AG20443 (cell line): ENCODE data around the gene EIF2AK3.
"Not testable (repeated sequence)": the region's sequence is repeated elsewhere in the genome, so short reads cannot be mapped to it uniquely, and the experiment has no call there.

Experiments used
- DNase-seq: peaks from one replicate; pipeline ENCODE4 v3.0.0; 2012; ENCODE audit warnings: low spot score, mixed read lengths

Gene EIF2AK3

DNA sequence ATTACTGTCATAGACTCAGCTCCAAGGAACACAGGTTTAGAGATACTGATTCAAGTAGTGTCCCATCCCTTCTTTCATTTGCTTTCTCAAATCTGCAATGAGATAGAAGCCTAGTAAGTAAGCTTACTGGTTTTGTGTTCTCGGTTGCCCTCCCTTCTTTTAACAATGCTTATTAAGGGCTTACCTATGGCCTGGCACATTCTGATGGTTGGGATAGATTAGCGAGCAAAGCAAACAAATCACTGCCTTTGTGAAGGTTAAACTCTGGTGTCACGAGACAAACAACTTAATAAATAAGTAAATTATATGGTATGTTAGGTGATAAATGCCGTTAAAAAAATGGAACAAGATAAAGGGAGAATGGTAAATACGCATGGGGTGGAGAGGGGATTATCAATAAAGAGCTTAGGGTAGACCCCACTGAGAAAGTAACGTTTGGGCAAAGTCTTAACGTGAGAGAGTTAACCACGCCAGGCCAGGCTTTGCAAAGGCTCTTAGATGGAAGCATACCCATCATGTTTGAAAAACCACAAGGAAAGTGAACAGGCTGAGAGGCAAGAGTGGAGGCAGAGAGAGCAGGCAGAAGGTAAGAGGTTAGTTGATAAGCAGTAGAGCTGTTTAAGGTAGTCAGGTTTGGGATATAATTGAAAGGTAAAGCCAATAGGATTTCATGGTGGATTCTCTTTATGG lies 31.0 kb downstream of the EIF2AK3 start:
- DNase-seq: no peak

DNA sequence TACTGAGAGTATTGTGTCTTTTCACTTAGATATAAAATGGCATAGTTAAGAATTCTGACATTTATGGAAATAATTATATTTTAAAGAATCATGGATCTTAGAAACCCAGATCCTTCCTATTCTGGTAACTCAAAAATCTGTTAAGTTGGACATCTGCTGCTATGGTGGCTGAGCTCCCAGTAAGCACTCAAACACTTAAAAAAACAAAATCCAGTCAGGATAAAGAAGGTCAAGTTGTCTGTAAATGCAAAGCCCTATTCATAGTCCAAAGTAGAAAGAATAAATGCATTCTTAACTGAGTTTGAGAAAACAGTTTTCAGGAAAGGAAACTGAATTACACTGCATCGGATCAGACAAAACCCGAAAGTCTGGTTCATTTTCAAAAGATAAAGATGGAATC lies 35.6 kb downstream of the EIF2AK3 start:
- no peak for DNase-seq

DNA sequence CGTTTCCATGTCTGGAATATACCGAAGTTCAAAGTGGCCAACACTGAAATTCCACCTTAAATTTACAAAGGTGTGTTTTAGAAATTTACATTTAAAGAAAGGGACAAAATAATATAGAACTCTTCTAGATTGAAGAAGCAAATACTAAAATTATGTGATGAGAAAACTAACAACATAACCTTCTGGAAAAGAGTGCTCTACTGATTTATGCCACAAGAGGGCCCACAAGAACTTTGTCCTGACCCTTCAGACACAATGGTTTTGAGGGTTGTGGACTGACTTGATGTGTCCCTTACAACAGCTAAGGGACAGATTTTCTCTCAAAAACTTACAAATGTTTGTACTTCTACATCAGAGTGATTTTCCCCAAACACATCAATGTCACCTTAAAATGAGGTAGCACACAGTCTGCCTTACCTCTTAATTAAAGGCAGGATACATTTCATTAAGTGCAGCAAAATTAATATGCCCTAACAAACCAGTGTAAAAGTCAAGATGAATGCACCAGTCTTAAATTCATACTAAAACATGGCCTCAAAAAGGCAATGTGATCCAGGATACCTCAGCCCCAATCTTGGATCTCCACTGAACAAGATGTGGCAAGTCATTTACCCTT lies 36.2 kb downstream of the EIF2AK3 start:
- peak; percentile 74 for DNase-seq

GRCh38 chr2:88585969-88586368 lies 41.3 kb downstream of the EIF2AK3 start:
- no peak for DNase-seq

DNA sequence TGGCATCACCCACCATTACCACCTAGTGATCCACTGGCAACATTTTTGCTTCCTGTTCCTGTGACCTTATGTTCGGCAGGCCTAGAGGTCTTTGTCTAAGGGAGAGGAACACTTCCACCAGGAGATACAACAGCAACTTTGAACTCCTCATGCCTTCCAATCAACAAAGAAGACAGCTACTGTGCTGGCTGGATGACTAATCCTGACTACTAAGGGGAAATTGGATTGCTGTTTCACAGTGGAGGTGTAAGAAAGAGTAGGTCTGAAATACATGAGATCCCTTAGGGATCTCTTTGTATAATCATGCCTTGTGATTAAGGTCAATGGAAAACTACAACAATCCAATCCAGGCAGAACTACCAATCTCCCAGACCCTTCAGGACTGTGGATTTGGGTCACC lies 45.2 kb downstream of the EIF2AK3 start:
- no peak for DNase-seq

DNA sequence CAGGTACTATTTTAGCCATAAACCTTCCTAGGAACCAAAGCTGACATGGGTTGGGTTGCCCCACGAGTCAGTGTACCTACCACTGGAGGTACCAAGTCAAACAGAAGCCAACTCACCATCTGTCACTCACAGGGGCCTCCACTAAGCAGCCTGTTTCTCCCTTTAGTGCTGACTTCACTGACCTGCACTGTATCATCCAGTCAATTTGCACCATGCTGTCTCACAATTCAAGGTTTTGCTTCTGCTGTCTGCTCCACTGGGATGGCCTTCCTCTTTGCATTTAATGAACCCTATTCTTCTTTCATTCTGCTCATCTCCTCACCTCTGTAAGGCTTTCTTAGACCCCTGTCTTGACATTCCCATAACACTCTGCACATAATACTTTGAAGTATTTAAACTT lies 47.2 kb downstream of the EIF2AK3 start:
- no peak for DNase-seq

DNA sequence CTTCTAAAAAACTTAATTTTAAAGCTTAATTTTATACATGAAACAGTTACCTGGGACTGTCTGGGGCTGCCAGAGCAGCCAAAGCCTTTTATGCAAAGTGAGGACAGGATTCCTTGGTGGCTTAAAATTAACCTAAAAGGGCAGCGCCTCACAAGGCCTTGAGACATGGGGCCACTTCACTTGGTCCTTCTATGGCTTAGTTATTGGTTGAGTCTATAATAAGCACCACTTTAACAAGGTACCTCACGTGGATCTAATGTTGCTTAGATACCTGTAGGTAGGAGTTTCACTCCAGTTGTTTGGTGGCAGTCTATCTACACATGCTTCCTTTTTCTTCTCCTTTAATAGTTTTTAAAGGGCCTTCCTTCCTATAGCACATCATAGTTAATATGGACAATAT lies 51.6 kb downstream of the EIF2AK3 start:
- DNase-seq: no peak

DNA sequence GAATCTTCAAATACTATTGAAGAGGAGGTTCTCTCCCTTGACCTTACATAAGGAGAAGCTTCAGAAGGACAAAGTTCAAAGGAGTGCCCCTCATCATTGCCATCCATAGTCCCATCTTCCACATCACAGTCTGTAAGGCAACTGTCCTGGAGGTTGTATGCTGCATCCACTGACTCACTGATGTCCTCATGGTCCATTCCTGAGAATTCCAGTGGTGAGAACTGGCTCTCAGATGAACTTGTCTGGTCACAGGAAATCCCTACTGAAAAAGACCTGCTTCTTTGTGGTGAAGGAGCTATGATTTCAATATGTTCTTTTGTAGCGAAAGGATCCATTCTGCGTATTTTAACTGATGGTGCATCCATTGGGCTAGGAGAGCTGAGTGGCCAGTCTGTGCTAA lies 52.2 kb downstream of the EIF2AK3 start:
- peak; percentile 15 for DNase-seq

DNA sequence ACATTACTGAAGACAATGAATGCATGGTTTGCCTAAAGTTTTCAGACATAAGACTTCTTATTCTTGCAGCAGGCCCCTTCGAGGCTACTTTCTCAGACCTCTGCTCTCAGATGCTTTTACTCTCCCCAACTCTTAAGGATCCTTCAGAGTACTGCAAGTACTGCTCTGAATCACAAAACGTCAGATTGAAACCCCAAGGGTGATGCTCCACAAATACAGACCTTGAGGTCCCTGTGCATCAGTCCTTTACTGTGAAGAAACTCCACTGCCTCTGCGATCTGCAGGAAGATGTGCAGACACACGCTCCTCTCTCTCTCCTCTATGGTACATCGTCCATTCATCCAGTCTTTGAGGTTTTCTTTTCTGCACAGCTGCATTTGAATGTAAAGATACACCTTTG lies 52.8 kb downstream of the EIF2AK3 start:
- no peak for DNase-seq

DNA sequence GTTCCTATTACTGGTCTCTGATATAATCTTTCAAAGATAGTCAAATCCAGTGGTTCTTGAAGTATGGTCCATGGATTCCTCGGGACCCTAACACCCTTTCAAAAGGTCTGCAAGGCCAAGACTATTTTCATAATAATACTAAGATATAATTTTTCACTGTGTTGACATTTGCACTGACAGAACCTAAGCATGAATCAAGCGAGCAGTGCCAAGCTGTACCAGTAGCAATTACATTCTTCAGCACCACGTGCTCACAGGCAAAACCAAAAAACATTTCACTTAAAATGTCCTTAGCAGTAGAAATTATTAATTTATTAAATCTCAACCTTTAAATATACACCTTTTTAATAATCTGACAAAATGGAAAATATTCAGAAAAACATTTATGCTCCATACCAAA lies 59.1 kb downstream of the EIF2AK3 start:
- no peak for DNase-seq

DNA sequence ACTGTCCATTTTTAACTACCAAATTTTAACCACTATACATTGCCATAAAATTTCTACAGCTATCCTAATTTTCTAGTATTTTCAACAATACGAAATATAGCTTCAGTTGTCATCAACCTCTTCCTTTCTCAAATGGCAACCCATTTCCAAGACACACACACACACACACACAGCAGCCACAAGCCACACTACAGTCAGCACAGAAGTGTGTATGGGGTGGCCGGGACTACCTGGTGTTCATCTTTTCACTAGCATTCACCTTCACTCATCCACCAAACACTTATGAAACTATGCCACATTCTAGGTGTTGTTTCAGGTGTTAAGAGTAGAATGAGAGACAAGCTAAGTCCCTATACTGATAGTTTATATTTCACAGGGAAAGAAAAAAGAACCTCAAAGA lies 62.9 kb downstream of the EIF2AK3 start:
- no peak for DNase-seq

DNA sequence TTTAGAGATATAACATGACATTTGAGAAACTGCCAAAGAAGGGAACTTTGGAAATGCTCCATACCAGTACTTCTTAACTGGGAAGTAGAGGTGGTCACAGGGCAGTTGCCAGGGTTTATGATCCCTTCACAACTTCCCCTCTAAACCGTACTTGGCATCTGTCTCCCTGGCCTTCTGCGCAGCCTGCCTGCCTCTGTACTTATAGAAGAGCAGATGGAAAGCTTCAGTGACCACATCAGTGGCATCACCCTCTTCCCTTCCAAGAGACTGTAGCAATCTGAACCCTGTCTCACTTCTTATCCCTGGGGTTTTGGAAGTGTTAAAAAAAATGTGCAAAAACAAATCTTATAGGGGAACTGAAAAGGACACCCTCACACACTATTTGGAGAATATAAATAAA lies 64.1 kb downstream of the EIF2AK3 start:
- DNase-seq: no peak

DNA sequence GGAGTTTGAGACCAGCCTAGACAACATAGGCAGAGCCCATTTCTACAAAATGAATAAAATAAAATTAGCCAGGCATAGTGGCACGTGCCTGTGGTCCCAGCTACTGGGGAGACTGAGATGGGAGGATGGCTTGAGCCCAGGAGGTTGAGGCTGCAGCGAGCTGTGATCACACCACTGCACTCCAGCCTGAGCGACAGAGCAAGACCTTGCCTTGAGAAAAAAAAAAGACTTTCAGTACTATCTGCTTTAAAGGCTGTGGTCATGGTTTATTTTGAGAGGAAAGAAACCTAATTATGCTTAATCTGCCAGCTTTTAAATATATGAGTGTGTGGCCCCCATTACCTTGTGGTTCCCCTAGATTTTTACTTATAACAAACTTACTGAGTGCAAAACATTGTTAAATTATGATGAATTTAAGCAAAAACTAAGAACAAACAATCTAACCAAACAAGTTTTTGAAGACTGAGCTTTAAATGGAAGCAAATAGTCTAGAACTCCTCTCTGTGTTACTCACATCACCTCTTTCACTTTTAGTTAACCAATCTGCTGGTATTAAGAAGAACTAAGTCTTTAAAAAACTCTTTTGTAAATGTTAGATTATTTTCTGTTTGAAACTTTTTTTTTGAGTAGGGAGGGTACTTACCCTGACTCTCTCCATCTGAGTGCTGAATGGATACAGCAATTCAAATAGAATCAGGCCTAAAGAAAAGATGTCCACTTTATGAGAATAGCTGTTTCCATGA lies 65.4 kb downstream of the EIF2AK3 start:
- no peak for DNase-seq

GRCh38 chr2:88560619-88561307 lies 66.5 kb downstream of the EIF2AK3 start:
- DNase-seq: no peak

- no peak for DNase-seq
These were observed 70.0 kb downstream of the EIF2AK3 start for GRCh38 chr2:88557290-88557689.

- no peak for DNase-seq
These were observed 71.2 kb downstream of the EIF2AK3 start for GRCh38 chr2:88556026-88556425.

- DNase-seq: no peak
These were observed 73.1 kb downstream of the EIF2AK3 start for GRCh38 chr2:88554189-88554588.

DNA sequence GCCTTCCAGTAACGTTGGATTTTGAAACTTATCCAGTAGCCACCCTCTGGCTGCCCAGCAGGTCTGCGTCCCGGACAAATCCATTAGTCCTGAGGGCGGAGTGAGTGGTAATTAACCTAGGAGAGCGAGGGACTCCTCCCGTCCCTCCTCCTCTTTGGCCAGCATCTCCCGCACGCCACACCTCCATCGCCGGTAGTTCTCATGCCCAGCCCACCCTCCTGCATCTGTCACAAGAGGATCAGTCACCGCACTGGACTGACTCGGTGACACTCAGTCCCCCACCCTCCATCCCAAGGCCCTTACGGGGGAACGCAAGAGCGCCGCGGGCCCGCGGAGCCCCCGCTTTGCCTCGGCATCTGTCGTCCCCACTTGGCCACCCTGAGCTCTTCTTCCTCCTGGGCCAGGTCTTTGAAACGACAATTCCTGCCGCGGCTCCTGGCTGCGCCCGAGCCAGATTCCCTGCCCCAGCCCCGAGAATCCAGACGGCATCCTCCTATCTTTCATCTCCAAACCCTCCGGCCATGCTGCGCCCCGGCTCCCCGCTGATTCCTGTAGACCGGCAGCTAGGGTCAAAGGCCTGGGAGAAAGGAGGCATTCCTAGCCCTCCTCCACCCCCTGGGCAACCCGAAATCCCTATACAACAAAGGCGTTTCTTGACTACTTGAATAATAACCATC lies 77.5 kb downstream of the EIF2AK3 start:
- peak; percentile 36 for DNase-seq

- not testable (repeated sequence) for DNase-seq
These were observed 81.0 kb downstream of the EIF2AK3 start for GRCh38 chr2:88546291-88546690.

GRCh38 chr2:88545118-88545517 lies 82.1 kb downstream of the EIF2AK3 start:
- DNase-seq: peak; percentile 36

GRCh38 chr2:88543541-88544057 lies 83.7 kb downstream of the EIF2AK3 start:
- DNase-seq: no peak

DNA sequence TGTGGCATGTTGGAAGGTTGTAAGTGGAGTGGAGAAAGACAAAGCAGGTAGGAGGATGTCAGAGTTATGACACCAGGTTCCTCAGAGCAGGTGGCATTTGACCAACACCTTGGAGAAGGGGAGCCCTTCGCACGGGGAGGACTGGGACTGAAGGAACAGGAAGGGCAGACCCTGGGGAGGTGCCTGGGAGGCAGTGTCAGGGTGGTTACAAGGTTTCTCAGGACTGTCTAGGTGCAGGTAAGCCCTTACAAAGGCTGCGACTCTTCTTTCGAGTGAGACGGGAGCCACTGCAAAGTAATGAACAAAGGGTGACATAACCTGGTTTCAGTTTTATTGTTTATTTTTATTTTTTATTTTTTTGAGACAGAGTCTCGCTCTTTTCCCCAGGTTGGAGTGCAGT lies 84.6 kb downstream of the EIF2AK3 start:
- no peak for DNase-seq
